SK-N-SH (cell line): Measurements from ENCODE around the gene NPAS3.

Source experiments
- TF ChIP-seq, protein P1 (sequence below): fragments of 150-350 bp; IDR thresholded peaks from 2 replicates; pipeline ENCODE4 v1.6.1; 2017; ENCODE audit warnings: antibody characterized with exemption, low read length, low read depth, borderline replicate concordance
- TF ChIP-seq, protein P2 (sequence below): fragments of 200-600 bp; sonication (generic); IDR thresholded peaks from 2 replicates; pipeline ENCODE4 v1.6.1; 2017; ENCODE audit warnings: antibody characterized with exemption, mild to moderate bottlenecking, moderate library complexity

DNA sequence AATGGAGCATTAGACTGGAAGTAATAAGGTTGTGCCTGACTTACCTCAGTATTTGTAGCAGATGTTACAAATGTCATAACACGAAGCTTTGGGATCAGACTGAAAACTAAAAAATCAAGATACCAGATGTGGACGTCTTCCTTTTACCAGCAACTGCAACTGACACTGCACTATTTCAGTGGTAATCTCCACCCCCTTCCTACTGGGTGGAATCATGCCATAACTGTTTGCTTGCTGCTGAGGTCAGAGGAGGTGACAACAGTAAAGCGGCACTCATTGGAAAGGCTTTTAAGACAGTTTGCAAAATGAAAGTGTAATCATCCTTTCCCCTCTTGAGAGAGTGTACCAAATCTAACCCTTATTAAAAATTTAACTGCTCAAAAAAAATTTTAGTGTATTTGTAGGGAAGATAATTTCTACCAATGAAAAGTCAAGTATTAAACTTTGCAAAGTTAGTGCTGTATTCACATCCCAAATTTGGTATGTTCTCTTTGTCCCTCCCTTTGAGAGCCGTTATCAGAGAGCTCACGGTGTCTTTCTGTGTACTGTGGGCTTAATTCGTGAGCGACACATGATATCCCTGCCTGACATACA is 420.7 kb downstream of the NPAS3 start:
- TF ChIP-seq, protein P1, sequence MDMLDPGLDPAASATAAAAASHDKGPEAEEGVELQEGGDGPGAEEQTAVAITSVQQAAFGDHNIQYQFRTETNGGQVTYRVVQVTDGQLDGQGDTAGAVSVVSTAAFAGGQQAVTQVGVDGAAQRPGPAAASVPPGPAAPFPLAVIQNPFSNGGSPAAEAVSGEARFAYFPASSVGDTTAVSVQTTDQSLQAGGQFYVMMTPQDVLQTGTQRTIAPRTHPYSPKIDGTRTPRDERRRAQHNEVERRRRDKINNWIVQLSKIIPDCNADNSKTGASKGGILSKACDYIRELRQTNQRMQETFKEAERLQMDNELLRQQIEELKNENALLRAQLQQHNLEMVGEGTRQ = no peak
- TF ChIP-seq, protein P2, sequence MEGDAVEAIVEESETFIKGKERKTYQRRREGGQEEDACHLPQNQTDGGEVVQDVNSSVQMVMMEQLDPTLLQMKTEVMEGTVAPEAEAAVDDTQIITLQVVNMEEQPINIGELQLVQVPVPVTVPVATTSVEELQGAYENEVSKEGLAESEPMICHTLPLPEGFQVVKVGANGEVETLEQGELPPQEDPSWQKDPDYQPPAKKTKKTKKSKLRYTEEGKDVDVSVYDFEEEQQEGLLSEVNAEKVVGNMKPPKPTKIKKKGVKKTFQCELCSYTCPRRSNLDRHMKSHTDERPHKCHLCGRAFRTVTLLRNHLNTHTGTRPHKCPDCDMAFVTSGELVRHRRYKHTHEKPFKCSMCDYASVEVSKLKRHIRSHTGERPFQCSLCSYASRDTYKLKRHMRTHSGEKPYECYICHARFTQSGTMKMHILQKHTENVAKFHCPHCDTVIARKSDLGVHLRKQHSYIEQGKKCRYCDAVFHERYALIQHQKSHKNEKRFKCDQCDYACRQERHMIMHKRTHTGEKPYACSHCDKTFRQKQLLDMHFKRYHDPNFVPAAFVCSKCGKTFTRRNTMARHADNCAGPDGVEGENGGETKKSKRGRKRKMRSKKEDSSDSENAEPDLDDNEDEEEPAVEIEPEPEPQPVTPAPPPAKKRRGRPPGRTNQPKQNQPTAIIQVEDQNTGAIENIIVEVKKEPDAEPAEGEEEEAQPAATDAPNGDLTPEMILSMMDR = no peak
